ENCODE data around the gene KAT2B.

DNA sequence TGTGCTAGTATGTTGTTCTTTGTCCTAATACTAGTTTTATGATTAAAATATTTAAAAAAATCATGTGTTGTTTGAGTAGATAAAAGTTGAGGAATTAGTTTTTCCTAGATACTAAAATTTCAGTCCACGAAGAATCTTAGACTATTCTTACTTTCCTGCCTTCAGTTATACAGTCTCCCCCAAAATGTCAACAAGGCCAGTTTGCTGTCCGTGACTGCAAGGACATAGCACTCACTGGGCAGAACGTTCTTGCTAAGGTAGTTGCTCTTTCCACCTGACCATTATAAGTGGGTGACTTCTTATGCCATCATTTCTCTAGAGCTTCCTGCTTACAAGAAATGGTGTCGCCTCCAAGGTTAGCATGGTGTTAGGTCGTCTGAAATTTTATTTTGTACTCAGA is 32.8 kb downstream of the KAT2B start:
- TF ChIP-seq, protein P1, sequence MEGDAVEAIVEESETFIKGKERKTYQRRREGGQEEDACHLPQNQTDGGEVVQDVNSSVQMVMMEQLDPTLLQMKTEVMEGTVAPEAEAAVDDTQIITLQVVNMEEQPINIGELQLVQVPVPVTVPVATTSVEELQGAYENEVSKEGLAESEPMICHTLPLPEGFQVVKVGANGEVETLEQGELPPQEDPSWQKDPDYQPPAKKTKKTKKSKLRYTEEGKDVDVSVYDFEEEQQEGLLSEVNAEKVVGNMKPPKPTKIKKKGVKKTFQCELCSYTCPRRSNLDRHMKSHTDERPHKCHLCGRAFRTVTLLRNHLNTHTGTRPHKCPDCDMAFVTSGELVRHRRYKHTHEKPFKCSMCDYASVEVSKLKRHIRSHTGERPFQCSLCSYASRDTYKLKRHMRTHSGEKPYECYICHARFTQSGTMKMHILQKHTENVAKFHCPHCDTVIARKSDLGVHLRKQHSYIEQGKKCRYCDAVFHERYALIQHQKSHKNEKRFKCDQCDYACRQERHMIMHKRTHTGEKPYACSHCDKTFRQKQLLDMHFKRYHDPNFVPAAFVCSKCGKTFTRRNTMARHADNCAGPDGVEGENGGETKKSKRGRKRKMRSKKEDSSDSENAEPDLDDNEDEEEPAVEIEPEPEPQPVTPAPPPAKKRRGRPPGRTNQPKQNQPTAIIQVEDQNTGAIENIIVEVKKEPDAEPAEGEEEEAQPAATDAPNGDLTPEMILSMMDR (IDR thresholded peaks at IDR 0.05), result no peak
- no peak for TF ChIP-seq POLR2A (IDR thresholded peaks at IDR 0.05)
